Activated CD8-positive, alpha-beta T cell treated with anti-CD3 and anti-CD28 coated beads for 36 hours (primary cell): Measurements from ENCODE around the gene ATP6V0D1. TPM values are rescaled to one million over a fixed set of nuclear protein-coding genes. Genes with fewer than 3 reads are reported as not detected.

Source experiments
- ATAC-seq: fragments of 200-7000 bp; cut with Tn5 transposase; one replicate; pipeline ENCODE4 v1.10.0; 2021; ENCODE audit warnings: mild to moderate bottlenecking, moderate library complexity
- CTCF ChIA-PET: fragments of 350-600 bp; sonication (Branson Sonifier 250); formaldehyde crosslinking; loops from one replicate; lab custom pipeline; 2021; ENCODE audit warnings: antibody characterized with exemption; lab: Charles Lee
- POLR2A ChIA-PET: fragments of 350-600 bp; sonication (Branson Sonifier 250); formaldehyde crosslinking; loops from one replicate; lab custom pipeline; 2021; ENCODE audit warnings: antibody characterized with exemption; lab: Charles Lee
- DNase-seq: peaks from one replicate; pipeline ENCODE4 v3.0.0-alpha.2; 2020
- H3K27ac Mint-ChIP-seq: one replicate; pipeline ENCODE4 v1.8.0; 2021; ENCODE audit warnings: mild to moderate bottlenecking, mixed read lengths
- H3K27me3 Mint-ChIP-seq: one replicate; pipeline ENCODE4 v1.8.0; 2021; ENCODE audit warnings: mixed read lengths
- H3K36me3 Mint-ChIP-seq: one replicate; pipeline ENCODE4 v1.8.0; 2021; ENCODE audit warnings: low read depth, mixed read lengths
- H3K4me1 Mint-ChIP-seq: one replicate; pipeline ENCODE4 v1.8.0; 2021; ENCODE audit warnings: low read depth, mixed read lengths
- H3K4me3 Mint-ChIP-seq: one replicate; pipeline ENCODE4 v1.8.0; 2021; ENCODE audit warnings: mild to moderate bottlenecking, moderate library complexity, mixed read lengths
- H3K9me3 Mint-ChIP-seq: one replicate; pipeline ENCODE4 v1.8.0; 2021; ENCODE audit warnings: mixed read lengths
- CTCF ChIP-seq: fragments of 200-600 bp; IDR thresholded peaks from one replicate; pipeline ENCODE4 v1.8.0; 2022; ENCODE audit warnings: antibody characterized with exemption, mild to moderate bottlenecking
- intact Hi-C: fragments of 100-400 bp; cut with micrococcal nuclease; formaldehyde crosslinking; loops from one replicate; pipeline ENCODE4 v1.10.0; 2022
- total RNA-seq, 2 experiments: library from RNA; stranded (reverse); gene quantifications; one replicate each; pipeline ENCODE4 v1.2.3, GENCODE V29; 2021

The ATP6V0D1 gene
- total RNA-seq, 2 experiments from 2014 or later, result 17.5 to 18.2 TPM

DNA sequence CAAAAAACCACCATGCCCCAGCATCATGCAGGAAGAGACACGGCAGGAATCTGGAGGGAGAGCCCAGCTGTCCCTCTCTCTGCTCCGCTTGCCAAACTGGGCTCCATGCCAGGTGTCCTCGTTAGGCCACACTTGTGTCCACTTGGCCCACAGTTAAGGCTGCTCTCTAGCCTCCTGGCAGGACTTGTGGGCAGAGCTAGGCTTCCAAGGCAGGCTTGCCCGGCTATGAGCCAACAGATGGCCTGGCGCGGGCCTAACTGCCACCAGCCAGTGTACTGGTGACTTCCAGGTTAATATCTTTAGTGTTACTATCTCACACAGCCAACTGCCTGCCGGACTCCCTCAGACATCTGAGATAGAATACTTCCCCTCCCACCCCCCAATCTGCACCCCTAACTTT is 10.6 kb downstream of the ATP6V0D1 start:
- H3K9me3 Mint-ChIP-seq, result no peaks in the 10 kb centered on the region
- no peak overlapping the region for H3K4me3 Mint-ChIP-seq
- H3K27ac Mint-ChIP-seq, result no peak overlapping the region
- intact Hi-C loops, result no loop called here
- DNase-seq, result no peak
- H3K27me3 Mint-ChIP-seq, result no peaks in the 10 kb centered on the region
- no peak for ATAC-seq
- peaks cover 32% of the 10 kb centered on the region for H3K4me1 Mint-ChIP-seq
- ChIA-PET CTCF (interaction anchor here (1.0 to 3.0 kb wide), 5 partner anchors 12 to 210 kb away, joined by 3 to 11 read pairs (median 3); no protein-coding TSS in a partner anchor), POLR2A (interaction anchor here (0.7 kb wide), 1 partner anchor 247 kb away, joined by 3 read pairs; no protein-coding TSS in a partner anchor)
- no peaks in the 10 kb centered on the region for H3K36me3 Mint-ChIP-seq
- TF ChIP-seq CTCF, result no peak

GRCh38 chr16:67468731-67469130 is 12.2 kb downstream of the ATP6V0D1 start:
- peaks cover 27% of the 10 kb centered on the region for H3K4me1 Mint-ChIP-seq
- H3K27ac Mint-ChIP-seq, result no peak overlapping the region
- intact Hi-C loops, result loop anchor here (5.0 kb wide), 1 partner anchor 41 kb away; no protein-coding TSS in a partner anchor
- ChIA-PET POLR2A (interaction anchor here (0.6 kb wide), 1 partner anchor 151 kb away, joined by 3 read pairs; no protein-coding TSS in a partner anchor), CTCF (interaction anchor here (0.9 to 4.5 kb wide), 5 partner anchors 12 to 42 kb away, joined by 3 to 57 read pairs (median 4); partner anchors contain the start of gene ATP6V0D1)
- H3K9me3 Mint-ChIP-seq, result no peaks in the 10 kb centered on the region
- no peak overlapping the region for H3K4me3 Mint-ChIP-seq
- H3K27me3 Mint-ChIP-seq, result no peaks in the 10 kb centered on the region
- ATAC-seq (no peak), DNase-seq (no peak)
- no peak for TF ChIP-seq CTCF
- H3K36me3 Mint-ChIP-seq, result no peaks in the 10 kb centered on the region

DNA sequence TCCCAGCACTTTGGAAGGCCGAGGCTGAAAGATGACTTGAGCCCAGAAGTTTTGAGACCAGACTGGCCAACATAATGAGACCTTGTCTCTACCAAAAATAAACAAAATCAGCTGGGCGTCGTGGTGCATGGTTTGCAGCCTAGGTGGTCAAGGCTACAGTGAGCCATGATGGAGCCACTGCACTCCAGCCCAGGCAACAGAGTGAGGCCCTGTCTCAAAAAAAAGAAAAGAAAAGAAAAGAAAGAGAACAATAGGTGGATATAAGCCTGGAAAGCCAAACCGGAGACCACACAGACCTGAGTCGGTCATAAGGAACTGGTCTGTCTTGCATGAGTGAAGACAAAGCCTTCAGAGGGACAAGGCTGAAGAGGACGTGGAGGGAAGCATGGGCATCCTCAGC is 14.4 kb downstream of the ATP6V0D1 start:
- no peak for DNase-seq
- Mint-ChIP-seq H3K27ac (no peak overlapping the region), H3K4me1 (peaks cover 16% of the 10 kb centered on the region), H3K9me3 (no peaks in the 10 kb centered on the region), H3K27me3 (no peaks in the 10 kb centered on the region), H3K36me3 (no peaks in the 10 kb centered on the region), H3K4me3 (no peak overlapping the region)
- intact Hi-C loops, result loop anchor here (5.0 kb wide), 1 partner anchor 39 kb away; no protein-coding TSS in a partner anchor
- ATAC-seq, result no peak
- POLR2A ChIA-PET, result no interaction called here
- no peak for TF ChIP-seq CTCF
- CTCF ChIA-PET, result interaction anchor here (0.7 to 4.5 kb wide), 12 partner anchors 9 to 54 kb away, joined by 3 to 57 read pairs (median 6); partner anchors contain the start of genes ATP6V0D1 and HSD11B2

GRCh38 chr16:67464565-67464964 is 16.4 kb downstream of the ATP6V0D1 start:
- H3K9me3 Mint-ChIP-seq, result no peaks in the 10 kb centered on the region
- ChIA-PET POLR2A (no interaction called here), CTCF (interaction anchor here (0.8 to 2.0 kb wide), 6 partner anchors 15 to 352 kb away, joined by 3 to 31 read pairs (median 4); no protein-coding TSS in a partner anchor)
- no peaks in the 10 kb centered on the region for H3K36me3 Mint-ChIP-seq
- ATAC-seq (no peak), DNase-seq (no peak)
- H3K4me3 Mint-ChIP-seq, result no peak overlapping the region
- peaks cover 12% of the 10 kb centered on the region for H3K4me1 Mint-ChIP-seq
- H3K27me3 Mint-ChIP-seq, result no peaks in the 10 kb centered on the region
- intact Hi-C loops, result no loop called here
- no peak overlapping the region for H3K27ac Mint-ChIP-seq
- no peak for TF ChIP-seq CTCF

DNA sequence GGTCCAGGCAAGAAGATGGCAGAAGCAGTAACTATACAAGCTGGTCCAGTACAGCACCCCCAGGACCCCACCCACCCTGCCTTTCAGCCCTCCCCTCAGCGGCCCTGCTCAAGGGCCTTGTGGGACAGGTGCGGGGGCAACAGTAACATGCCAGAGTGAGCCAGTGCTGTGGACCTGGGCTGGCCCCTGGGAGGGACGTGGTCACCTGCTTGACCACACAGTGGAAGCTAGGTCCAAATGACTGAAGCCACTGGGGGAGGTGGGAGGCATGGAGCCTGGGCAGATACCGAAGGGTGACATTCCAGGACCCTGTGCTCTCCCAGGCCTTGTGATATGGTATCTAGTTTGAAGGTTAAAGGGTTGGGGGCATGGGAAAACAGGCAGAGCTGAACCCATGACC is 17.3 kb downstream of the ATP6V0D1 start:
- intact Hi-C loops, result no loop called here
- ATAC-seq (no peak), DNase-seq (no peak)
- ChIA-PET CTCF (interaction anchor here (1.1 to 1.8 kb wide), 6 partner anchors 16 to 353 kb away, joined by 3 to 13 read pairs (median 4); no protein-coding TSS in a partner anchor), POLR2A (no interaction called here)
- H3K27me3 Mint-ChIP-seq, result no peaks in the 10 kb centered on the region
- no peak for TF ChIP-seq CTCF
- H3K27ac Mint-ChIP-seq, result no peak overlapping the region
- no peak overlapping the region for H3K4me3 Mint-ChIP-seq
- no peaks in the 10 kb centered on the region for H3K9me3 Mint-ChIP-seq
- H3K36me3 Mint-ChIP-seq, result no peaks in the 10 kb centered on the region
- H3K4me1 Mint-ChIP-seq, result peaks cover 13% of the 10 kb centered on the region
